Measurements from ENCODE around the gene TGM2. TPM values are rescaled to one million over a fixed set of nuclear protein-coding genes. Genes with fewer than 3 reads are reported as not detected.

TGM2 gene
- total and polyA plus RNA-seq, 2 donors (not counting 3 experiments of a cell fraction or from before 2014, with no cell fraction given), result 861 to 868 TPM

DNA sequence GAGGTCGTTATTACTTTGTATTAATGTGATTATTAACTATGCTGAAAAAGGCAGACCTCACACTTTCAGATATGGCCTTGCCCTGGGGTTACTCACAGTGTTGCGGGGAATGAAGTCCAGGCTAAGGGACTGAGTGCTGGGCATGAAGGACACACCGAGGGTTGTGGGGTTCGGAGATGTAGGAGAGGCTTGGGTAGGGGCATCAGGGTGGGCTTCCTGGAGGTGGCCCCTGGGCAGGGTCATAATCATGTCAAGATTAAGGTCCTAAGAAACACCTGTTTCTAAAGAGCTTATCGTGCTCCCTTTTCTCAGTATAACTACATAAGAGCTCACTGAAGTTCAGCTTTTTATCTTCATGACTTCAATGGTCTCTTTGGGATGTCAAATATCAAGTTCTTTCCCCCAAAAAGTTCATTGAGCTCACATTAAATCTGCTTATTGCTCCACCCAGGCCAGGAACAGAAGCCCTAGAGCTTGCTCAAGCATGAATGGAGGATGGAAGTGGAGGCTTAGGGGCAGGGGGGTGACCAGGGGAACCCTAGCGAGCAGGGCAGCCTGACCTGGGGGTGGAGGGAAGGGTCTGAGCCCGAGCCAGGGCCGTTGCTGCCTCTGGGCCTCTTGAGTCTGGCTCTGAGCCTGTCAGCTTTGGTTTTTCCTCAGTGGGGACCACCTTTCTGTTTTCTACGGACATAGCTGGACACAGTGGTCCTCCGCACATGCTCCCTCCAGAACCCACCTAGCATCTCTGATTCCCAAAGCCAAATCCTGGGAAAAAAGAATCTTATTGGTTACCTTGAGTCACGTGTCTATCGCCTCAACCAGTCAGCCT is 37.3 kb upstream of the TGM2 start:
- CTCF ChIA-PET, result interaction anchor here (1.2 to 2.7 kb wide), 7 partner anchors 11 to 638 kb away, joined by 3 to 11 read pairs (median 6); no protein-coding TSS in a partner anchor
- intact Hi-C loops (cut with micrococcal nuclease) (no loop called here), dilution Hi-C loops (cut with MboI; ENCODE audit: extremely low pct_ligation_motif_present, low sequenced_read_pairs) (no loop called here)
- Histone ChIP-seq H2AFZ (ENCODE audit: low read depth, low read length) (no peak overlapping the region), H3K9ac (replicated peaks; ENCODE audit: extremely low read depth, insufficient read depth, low read length) (no peak overlapping the region), H3K4me3 (replicated peaks in 1 of 3; ENCODE audit: insufficient read depth in 1 of 3, low read depth in 1 of 3, low read length in 3 of 3) (no peak overlapping the region), H3K79me2 (ENCODE audit: control insufficient read depth, insufficient read depth, low read length) (no peaks in the 10 kb centered on the region), H3K9me3 (replicated peaks; ENCODE audit: control insufficient read depth, insufficient read depth, low read length) (no peaks in the 10 kb centered on the region), H3K4me1 (ENCODE audit: control insufficient read depth, extremely low read depth, insufficient read depth, low read length) (no peaks in the 10 kb centered on the region), H3K4me2 (ENCODE audit: insufficient read depth, low read length) (no peak overlapping the region), H3K9me1 (replicated peaks; ENCODE audit: control insufficient read depth, extremely low read depth, insufficient read depth, low read length) (no peaks in the 10 kb centered on the region), H3K36me3 (ENCODE audit: control insufficient read depth in 2 of 2, extremely low read depth in 1 of 2, insufficient read depth in 2 of 2, low read length in 2 of 2) (no peaks in the 10 kb centered on the region), H4K20me1 (replicated peaks; ENCODE audit: control insufficient read depth, extremely low read depth, insufficient read depth, low read length) (no peaks in the 10 kb centered on the region), H3K27ac (ENCODE audit: insufficient read depth, low read depth, low read length) (no peak overlapping the region), H3K27me3 (ENCODE audit: control insufficient read depth in 2 of 2, insufficient read depth in 2 of 2, low read length in 2 of 2) (peaks cover 0 to 2% of the 10 kb centered on the region in 2 experiments)
- no peak for TF ChIP-seq POLR2A (IDR thresholded peaks at IDR 0.05; ENCODE audit: low read depth, low read length)
- no peak for TF ChIP-seq POLR2AphosphoS5 (IDR thresholded peaks at IDR 0.05; ENCODE audit: insufficient read depth, low read depth, low read length)
- TF ChIP-seq CTCF (IDR thresholded peaks at IDR 0.05; ENCODE audit: extremely low read depth in 1 of 2, insufficient read depth in 1 of 2, low read depth in 1 of 2, low read length in 2 of 2), result no peak
- BruUV-seq (replicated peaks), result no TSS peak
- DNase-seq (ENCODE audit: low read depth, low spot score) (no peak), FAIRE-seq (no peak)
- POLR2A ChIA-PET, result no interaction called here

- no peak overlapping the region for H3K4me2 ChIP-seq (ENCODE audit: insufficient read depth, low read length)
- no peaks in the 10 kb centered on the region for H4K20me1 ChIP-seq (replicated peaks; ENCODE audit: control insufficient read depth, extremely low read depth, insufficient read depth, low read length)
- no TSS peak for BruUV-seq (replicated peaks)
- dilution Hi-C loops (cut with MboI; ENCODE audit: extremely low pct_ligation_motif_present, low sequenced_read_pairs), result no loop called here
- no peaks in the 10 kb centered on the region for H3K9me1 ChIP-seq (replicated peaks; ENCODE audit: control insufficient read depth, extremely low read depth, insufficient read depth, low read length)
- no peak overlapping the region for H2AFZ ChIP-seq (ENCODE audit: low read depth, low read length)
- H3K9me3 ChIP-seq (replicated peaks; ENCODE audit: control insufficient read depth, insufficient read depth, low read length), result no peaks in the 10 kb centered on the region
- intact Hi-C loops (cut with micrococcal nuclease), result no loop called here
- H3K4me1 ChIP-seq (ENCODE audit: control insufficient read depth, extremely low read depth, insufficient read depth, low read length), result no peaks in the 10 kb centered on the region
- H3K4me3 ChIP-seq (replicated peaks in 1 of 3; ENCODE audit: insufficient read depth in 1 of 3, low read depth in 1 of 3, low read length in 3 of 3), result no peak overlapping the region
- FAIRE-seq (peak; percentile 73), DNase-seq (ENCODE audit: low read depth, low spot score) (peak; percentile 39)
- H3K27me3 ChIP-seq (ENCODE audit: control insufficient read depth in 2 of 2, insufficient read depth in 2 of 2, low read length in 2 of 2), result peaks cover 0 to 2% of the 10 kb centered on the region in 2 experiments
- POLR2A ChIA-PET, result no interaction called here
- H3K36me3 ChIP-seq (ENCODE audit: control insufficient read depth in 2 of 2, extremely low read depth in 1 of 2, insufficient read depth in 2 of 2, low read length in 2 of 2), result no peaks in the 10 kb centered on the region
- no peaks in the 10 kb centered on the region for H3K79me2 ChIP-seq (ENCODE audit: control insufficient read depth, insufficient read depth, low read length)
- TF ChIP-seq JUN (IDR thresholded peaks at IDR 0.05; ENCODE audit: borderline replicate concordance, insufficient read depth, insufficient read length, low read depth) (peak; percentile 28), FOS (IDR thresholded peaks at IDR 0.05; ENCODE audit: borderline replicate concordance, insufficient read depth, low read length) (peak; percentile 83), GATA2 (IDR thresholded peaks at IDR 0.05; ENCODE audit: insufficient read depth, insufficient read length, low read depth, low read length) (peak; percentile 33), MYC (IDR thresholded peaks at IDR 0.05; ENCODE audit: low read depth, low read length) (no peak)
- no peak overlapping the region for H3K9ac ChIP-seq (replicated peaks; ENCODE audit: extremely low read depth, insufficient read depth, low read length)
- CTCF ChIA-PET, result interaction anchor here (0.5 to 1.9 kb wide), 9 partner anchors 10 to 209 kb away, joined by 3 to 7 read pairs (median 3); no protein-coding TSS in a partner anchor
- H3K27ac ChIP-seq (ENCODE audit: insufficient read depth, low read depth, low read length), result no peak overlapping the region
Measured at GRCh38 chr20:38201356-38201755, 36.3 kb upstream of the TGM2 start.
